GM03348 (cell line): ENCODE results near the gene SIDT2.
A peak's percentile ranks its signal among the peaks of the same experiment; 100 is the strongest.
"Not testable (repeated sequence)": the region's sequence is repeated elsewhere in the genome, so short reads cannot be mapped to it uniquely, and the experiment has no call there.

Source experiments
- DNase-seq: peaks from one replicate; pipeline ENCODE4 v3.0.0; 2012; ENCODE audit warnings: low spot score

The SIDT2 gene

GRCh38 chr11:117178210-117179034 is at the start of gene SIDT2:
SIDT2 (plus strand) TSS chr11:117178743; CDS start chr11:117179264, 521 bp downstream.
- DNase-seq = peak; percentile 94

- DNase-seq = not testable (repeated sequence)
These were observed 48.1 kb upstream of the SIDT2 start for GRCh38 chr11:117130396-117130795.

- no peak for DNase-seq
These were observed 47.7 kb upstream of the SIDT2 start for GRCh38 chr11:117130879-117131278.

- no peak for DNase-seq
These were observed 44.1 kb upstream of the SIDT2 start for GRCh38 chr11:117134431-117134830.

- DNase-seq = not testable (repeated sequence)
These were observed 43.6 kb upstream of the SIDT2 start for GRCh38 chr11:117134979-117135378.

GRCh38 chr11:117137223-117138086 is 41.1 kb upstream of the SIDT2 start:
- DNase-seq = not testable (repeated sequence)

- peak; percentile 65 for DNase-seq
These were observed 35.2 kb upstream of the SIDT2 start for GRCh38 chr11:117143390-117143789.

GRCh38 chr11:117143871-117144476 is 34.6 kb upstream of the SIDT2 start, which contains the start of gene PAFAH1B2:
PAFAH1B2 (plus strand) TSS chr11:117144287; CDS start chr11:117152448, 8,161 bp downstream.
- peak; percentile 99 for DNase-seq

- peak; percentile 86 for DNase-seq
These were observed 33.8 kb upstream of the SIDT2 start for GRCh38 chr11:117144477-117145392.

GRCh38 chr11:117145393-117145761 is 33.2 kb upstream of the SIDT2 start:
- peak; percentile 75 for DNase-seq

GRCh38 chr11:117146521-117146920 is 32.0 kb upstream of the SIDT2 start:
- DNase-seq = no peak

- DNase-seq = no peak
These were observed 26.5 kb upstream of the SIDT2 start for GRCh38 chr11:117152066-117152465.

GRCh38 chr11:117154468-117154867 is 24.1 kb upstream of the SIDT2 start:
- no peak for DNase-seq

GRCh38 chr11:117157507-117157906 is 21.0 kb upstream of the SIDT2 start:
- no peak for DNase-seq

- DNase-seq = no peak
These were observed 18.7 kb upstream of the SIDT2 start for GRCh38 chr11:117159892-117160291.

- no peak for DNase-seq
These were observed 17.7 kb upstream of the SIDT2 start for GRCh38 chr11:117160826-117161225.

GRCh38 chr11:117166491-117166890 is 12.1 kb upstream of the SIDT2 start:
- no peak for DNase-seq

GRCh38 chr11:117169736-117170135 is 8.8 kb upstream of the SIDT2 start:
- no peak for DNase-seq

- DNase-seq = no peak
These were observed 8.3 kb upstream of the SIDT2 start for GRCh38 chr11:117170210-117170609.

GRCh38 chr11:117171007-117171403 is 7.5 kb upstream of the SIDT2 start:
- no peak for DNase-seq

GRCh38 chr11:117171404-117172061 is 7.0 kb upstream of the SIDT2 start:
- DNase-seq = peak; percentile 36
